Measurements from ENCODE around the gene CHPT1.
"Not testable (repeated sequence)": the region's sequence is repeated elsewhere in the genome, so short reads cannot be mapped to it uniquely, and the experiment has no call there.

CHPT1 gene

GRCh38 chr12:101697197-101697929 lies at the start of gene CHPT1:
CHPT1 (plus strand) TSS chr12:101697640; CDS start chr12:101697862, 222 bp downstream.
- DNase-seq, result peak; percentile 59

DNA sequence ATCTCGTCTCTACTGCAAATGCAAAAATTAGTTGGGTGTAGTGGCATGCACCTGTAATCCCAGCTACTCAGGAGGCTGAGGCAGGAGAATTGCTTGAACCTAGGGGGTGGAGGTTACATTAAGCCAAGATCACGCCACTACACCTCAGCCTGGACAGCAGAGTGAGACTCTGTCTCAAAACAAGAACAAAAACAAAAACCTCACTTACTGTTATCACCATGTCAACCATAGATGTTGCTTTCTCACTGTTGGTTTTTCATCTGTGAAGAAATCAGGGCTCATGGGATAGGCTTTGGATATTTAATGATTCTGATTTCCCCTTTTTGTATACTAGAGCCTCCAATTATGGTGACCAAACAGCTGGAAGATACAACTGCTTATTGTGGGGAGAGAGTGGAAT lies 49.7 kb upstream of the CHPT1 start:
- no peak for DNase-seq

DNA sequence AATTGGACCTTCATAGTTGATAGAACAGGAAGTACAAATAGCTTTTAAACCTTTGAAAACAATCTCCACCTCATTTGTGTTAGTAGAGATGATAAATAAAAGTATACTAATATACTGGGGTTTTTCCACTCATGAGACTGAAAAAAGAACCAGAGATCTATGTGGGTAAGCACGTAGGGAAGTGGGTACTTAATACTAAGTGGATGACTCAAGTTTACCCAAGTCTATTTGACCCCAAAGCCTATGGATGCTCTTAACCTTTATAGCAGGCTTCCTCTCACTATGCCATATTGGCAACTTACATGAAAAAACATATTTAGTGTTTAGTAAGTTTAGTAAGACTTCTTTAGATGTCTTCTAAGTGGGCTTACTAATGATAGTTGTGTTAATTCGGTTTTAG lies 49.2 kb upstream of the CHPT1 start:
- DNase-seq, result no peak

GRCh38 chr12:101650346-101651117 lies 46.9 kb upstream of the CHPT1 start:
- DNase-seq, result no peak

GRCh38 chr12:101653030-101653429 lies 44.4 kb upstream of the CHPT1 start:
- no peak for DNase-seq

DNA sequence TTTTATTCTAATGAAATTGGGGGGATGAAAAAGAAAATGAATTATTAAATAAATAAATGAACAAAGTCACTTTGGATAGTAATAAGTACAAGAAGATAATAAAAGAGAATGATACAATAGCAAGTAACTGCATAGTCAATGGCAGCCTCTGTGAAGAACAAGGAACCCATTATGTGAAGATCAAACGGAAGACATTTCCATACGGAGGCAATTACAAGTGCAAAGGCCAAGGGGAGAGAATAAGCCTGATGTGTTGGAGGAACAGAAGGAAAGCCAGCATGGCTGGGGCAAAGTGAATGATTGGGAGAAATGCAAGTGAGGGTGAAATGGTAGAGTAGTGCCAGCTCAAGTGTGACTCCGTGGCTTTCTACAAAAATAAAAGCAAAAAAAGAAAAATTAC lies 43.9 kb upstream of the CHPT1 start:
- no peak for DNase-seq

DNA sequence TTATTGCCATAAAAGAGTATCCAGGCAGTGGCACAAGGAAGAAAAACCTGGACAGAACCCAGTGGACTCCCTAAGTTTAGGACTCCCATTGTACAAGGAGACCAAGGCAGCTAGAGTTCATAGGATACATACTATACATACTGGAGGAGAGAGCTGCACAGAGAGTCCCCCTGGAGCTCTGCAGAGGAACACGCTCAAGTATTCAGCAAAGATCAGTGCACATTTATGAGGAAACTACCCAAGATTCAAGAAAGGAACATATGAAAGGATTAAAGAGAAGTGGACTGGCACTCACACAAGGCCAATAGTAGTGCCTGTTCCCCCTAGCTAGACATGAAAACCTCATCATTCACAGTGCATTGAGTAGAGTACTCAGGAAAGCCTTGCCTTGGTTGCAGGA lies 43.0 kb upstream of the CHPT1 start:
- no peak for DNase-seq

- DNase-seq, result no peak
Observed at GRCh38 chr12:101655393-101655792, 42.0 kb upstream of the CHPT1 start.

DNA sequence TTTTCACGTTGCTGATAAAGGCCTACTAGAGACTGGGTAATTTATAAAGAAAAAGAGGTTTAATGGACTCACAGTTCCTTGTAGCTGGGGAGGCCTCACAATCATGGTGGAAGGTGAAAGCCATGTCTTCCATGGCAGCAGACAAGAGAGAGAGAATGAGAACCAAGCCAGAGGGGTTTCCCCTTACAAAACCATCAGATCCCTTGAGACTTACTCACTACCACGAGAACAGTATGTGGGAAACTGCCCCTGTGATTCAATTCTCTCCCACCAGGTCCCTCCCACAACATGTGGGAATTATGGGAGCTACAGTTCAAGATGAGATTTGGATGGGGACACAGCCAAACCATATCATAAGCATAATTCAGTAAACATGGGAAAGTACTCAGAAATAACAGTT lies 36.8 kb upstream of the CHPT1 start:
- DNase-seq, result not testable (repeated sequence)

DNA sequence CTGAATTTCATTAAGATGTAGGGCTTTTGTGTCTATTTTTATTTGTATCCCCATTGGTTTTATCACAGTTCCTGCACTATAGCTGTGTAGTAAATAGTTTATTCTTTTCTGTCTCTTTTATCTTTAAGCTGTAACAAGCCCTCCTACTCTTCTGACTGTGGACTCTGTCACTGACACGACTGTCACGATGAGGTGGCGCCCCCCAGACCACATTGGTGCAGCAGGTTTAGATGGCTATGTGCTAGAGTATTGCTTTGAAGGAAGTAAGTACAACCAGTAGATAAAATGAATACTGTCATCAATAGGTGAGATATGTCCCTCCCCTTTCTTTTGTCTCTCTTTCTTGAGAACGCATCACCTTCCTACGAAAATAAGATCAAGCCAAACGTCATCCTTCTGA lies 34.1 kb upstream of the CHPT1 start:
- DNase-seq, result no peak

DNA sequence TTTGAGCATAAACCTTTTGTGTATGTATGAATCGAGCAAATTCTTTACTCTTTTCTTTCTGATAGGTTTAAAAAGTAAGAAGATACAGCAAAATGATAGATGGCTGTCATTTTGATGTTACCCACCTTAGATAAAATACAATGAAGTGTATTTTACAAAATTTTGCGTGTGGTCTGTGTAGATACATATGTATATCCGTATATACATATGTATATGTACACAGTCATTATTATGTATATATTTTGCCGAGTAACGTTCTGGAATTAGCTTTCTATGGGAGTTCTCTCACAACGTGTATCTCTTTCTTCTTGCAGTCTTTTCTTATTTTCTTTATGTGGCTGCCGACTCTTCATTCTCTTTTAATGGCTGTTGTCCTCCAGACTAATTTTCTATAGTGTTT lies 32.4 kb upstream of the CHPT1 start:
- DNase-seq, result no peak

- DNase-seq, result no peak
Observed at GRCh38 chr12:101666052-101666728, 31.2 kb upstream of the CHPT1 start.

DNA sequence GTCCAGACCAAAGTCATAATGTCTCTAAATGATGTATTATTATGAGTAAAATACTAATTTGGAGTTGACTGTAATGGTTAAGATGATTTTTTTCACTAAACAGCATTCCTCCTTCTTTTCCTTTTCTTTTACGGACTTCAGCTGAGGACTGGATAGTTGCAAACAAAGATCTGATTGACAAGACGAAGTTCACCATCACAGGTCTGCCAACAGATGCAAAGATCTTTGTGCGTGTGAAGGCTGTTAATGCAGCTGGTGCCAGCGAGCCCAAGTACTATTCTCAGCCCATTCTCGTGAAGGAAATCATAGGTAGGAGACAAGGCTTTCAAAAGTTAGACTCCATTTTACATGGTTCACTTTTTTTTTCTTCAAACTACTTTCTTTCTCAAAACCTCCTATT lies 29.8 kb upstream of the CHPT1 start:
- no peak for DNase-seq

- no peak for DNase-seq
Observed at GRCh38 chr12:101670007-101670671, 27.3 kb upstream of the CHPT1 start.

DNA sequence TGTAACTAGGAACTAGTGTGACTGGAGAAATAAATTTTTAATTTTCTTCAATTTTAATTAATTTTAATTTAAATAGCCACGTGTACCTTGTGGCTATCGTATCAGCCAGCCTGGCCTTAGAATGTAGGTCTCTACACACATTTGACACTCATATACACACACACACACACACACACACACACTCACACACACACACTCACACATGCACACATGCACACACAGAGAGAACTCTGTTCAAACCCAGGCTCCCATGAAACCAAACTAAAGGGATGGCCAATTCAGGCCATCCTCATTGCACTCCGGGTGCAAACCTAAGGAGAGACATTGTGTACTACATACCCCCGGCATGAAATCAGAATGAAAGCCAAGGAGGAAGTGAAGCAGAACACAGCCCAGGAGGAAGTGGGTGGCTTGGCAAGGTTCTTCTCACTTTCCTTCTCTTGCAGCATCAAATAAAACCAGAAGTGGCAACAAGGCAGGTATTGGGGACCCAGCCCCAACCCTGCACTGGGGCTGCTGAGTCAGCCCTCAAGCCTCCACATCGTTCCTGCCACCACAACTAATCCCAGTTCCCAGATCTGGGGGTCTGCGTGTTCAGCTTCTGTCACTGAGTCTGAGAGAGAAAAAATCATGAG lies 26.2 kb upstream of the CHPT1 start:
- DNase-seq, result no peak

DNA sequence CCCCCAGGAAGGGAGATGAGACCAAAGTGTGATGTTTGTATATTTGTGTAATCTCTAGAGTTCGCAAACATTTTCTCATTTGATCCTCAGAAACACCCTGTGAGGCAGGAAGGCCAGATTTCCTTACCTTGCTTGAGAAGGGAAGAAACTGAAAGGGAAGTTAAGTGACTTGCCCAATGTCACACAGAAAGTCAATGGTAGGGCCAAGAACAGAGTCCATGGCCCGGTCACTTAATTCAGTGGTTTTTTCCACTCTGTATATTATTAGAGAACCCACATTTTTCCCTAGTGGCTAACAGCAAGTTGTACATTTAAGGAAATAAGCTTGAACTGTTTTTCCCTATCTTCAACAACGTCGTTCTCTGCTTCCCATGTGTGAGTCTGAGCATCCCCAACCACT lies 25.6 kb upstream of the CHPT1 start:
- no peak for DNase-seq

DNA sequence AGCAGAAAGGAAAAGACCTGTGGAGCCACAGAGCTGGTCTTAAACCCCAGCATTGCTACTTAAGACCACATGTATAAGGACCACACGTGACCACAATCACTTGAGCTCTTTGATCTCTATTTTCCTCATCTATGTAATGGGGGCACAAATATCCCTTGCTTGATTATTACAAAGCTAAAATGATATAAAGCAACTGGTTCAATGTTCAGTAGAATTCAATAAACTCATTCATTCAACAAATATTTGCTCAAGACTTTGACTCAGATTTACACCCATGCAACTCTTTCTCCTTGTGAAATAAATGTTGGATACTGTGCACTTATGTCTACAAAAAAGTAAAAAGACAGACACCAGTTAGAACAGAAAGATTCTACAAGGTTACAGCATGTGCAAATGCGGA lies 21.9 kb upstream of the CHPT1 start:
- no peak for DNase-seq

- not testable (repeated sequence) for DNase-seq
Observed at GRCh38 chr12:101676497-101676896, 20.9 kb upstream of the CHPT1 start.

- DNase-seq, result no peak
Observed at GRCh38 chr12:101678081-101678480, 19.4 kb upstream of the CHPT1 start.

- DNase-seq, result no peak
Observed at GRCh38 chr12:101680240-101680639, 17.2 kb upstream of the CHPT1 start.

DNA sequence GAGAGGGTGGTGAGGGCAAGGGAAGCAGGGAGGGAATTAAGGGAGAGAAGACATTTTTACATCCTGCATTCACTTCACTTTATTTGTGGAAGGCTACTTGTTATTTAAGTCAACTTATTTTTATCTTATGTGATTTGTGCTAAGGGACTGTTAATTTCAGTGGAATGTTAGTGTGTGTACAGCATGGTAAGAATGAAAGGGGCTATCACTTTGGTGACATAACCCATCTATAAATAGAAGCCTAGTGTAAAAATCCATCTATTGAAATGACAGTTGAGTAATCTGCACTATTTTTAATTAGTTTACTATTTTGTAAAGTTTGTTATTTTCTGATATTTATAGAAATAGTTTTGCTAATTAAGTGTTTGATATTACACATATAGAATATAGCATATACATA lies 16.8 kb upstream of the CHPT1 start:
- DNase-seq, result no peak

- not testable (repeated sequence) for DNase-seq
Observed at GRCh38 chr12:101681627-101682026, 15.8 kb upstream of the CHPT1 start.

DNA sequence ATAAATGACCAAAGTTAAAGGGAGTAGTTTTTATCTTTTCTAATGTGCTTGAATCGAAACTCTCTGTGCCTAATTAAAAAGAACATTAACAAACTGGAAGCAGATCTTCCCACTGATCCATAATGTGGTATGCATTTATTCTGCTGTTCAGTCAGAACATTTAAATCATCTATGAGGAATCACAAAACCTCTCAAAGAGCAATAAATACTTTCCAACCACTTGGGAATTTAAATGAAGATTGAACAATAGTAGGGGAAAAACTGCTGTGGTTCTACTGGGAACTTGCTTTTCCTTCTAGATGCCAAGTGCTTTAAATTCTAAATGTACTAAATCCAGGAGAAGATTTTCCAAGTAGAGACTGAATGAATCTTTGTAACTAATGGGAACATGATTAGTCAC lies 12.3 kb upstream of the CHPT1 start:
- no peak for DNase-seq
